Fibroblast of lung (primary cell): Measurements from ENCODE around the gene RPTN. TPM values are rescaled to one million over a fixed set of nuclear protein-coding genes. Genes with fewer than 3 reads are reported as not detected.

ENCODE experiments used
- DNase-seq, 2 donors: peaks; one replicate each; pipeline versions ENCODE4 v3.0.0 to v3.0.0-alpha.2; 2010; ENCODE audit warnings: low read depth in 2 of 2
- H2AFZ ChIP-seq: 2 replicates; pipeline ENCODE4 v1.5.1; 2012; ENCODE audit warnings: low read length, control low read depth, inconsistent platforms
- H3K27ac ChIP-seq: 2 replicates; pipeline ENCODE4 v1.5.1; 2011; ENCODE audit warnings: low read length, control low read depth; ENCODE audit not compliant: insufficient read depth
- H3K27me3 ChIP-seq: 2 replicates; pipeline ENCODE4 v1.5.1; 2011; ENCODE audit warnings: mild to moderate bottlenecking, low read length; ENCODE audit not compliant: control insufficient read depth, insufficient read depth
- H3K36me3 ChIP-seq: 2 replicates; pipeline ENCODE4 v1.5.1; 2011; ENCODE audit warnings: low read length; ENCODE audit not compliant: control insufficient read depth, insufficient read depth
- H3K4me1 ChIP-seq: 2 replicates; pipeline ENCODE4 v1.5.1; 2011; ENCODE audit warnings: low read length; ENCODE audit not compliant: control insufficient read depth, insufficient read depth; ENCODE audit errors: extremely low read depth
- H3K4me2 ChIP-seq: 2 replicates; pipeline ENCODE4 v1.5.1; 2011; ENCODE audit warnings: low read length, control low read depth; ENCODE audit not compliant: insufficient read depth; ENCODE audit errors: extremely low read depth
- H3K4me3 ChIP-seq, 4 experiments: fragments of 200-600 bp in 1 of 4; sonication (generic) in 1 of 4; replicated peaks in 1 of 4; 2 replicates each; pipeline ENCODE4 v1.5.1; 2011 to 2016; ENCODE audit warnings: low read length in 4 of 4, low read depth in 3 of 4, mild to moderate bottlenecking in 3 of 4, control low read depth in 2 of 4, inconsistent platforms in 1 of 4, mixed read lengths in 1 of 4; ENCODE audit not compliant: insufficient read depth in 1 of 4; ENCODE audit errors: control extremely low read depth in 1 of 4
- H3K79me2 ChIP-seq: 2 replicates; pipeline ENCODE4 v1.5.1; 2012; ENCODE audit warnings: mild to moderate bottlenecking, low read length, inconsistent platforms; ENCODE audit not compliant: control insufficient read depth, insufficient read depth
- H3K9ac ChIP-seq: 2 replicates; pipeline ENCODE4 v1.5.1; 2011; ENCODE audit warnings: mild to moderate bottlenecking, low read length, control low read depth; ENCODE audit not compliant: insufficient read depth
- H3K9me3 ChIP-seq: 2 replicates; pipeline ENCODE4 v1.5.1; 2012; ENCODE audit warnings: low read depth, low read length; ENCODE audit not compliant: control insufficient read depth, insufficient read depth
- H4K20me1 ChIP-seq: 2 replicates; pipeline ENCODE4 v1.5.1; 2011; ENCODE audit warnings: low read length; ENCODE audit not compliant: control insufficient read depth, insufficient read depth; ENCODE audit errors: extremely low read depth
- EZH2 ChIP-seq: IDR thresholded peaks from 2 replicates; pipeline ENCODE4 v1.5.1; 2012; ENCODE audit warnings: low read length, control low read depth, mild to moderate bottlenecking; ENCODE audit errors: missing control alignments
- polyA plus RNA-seq, 2 donors: library from polyadenylated mRNA; depleted of rRNA in 1 of 2; stranded (reverse) in 1 of 2; unstranded in 1 of 2; fragments of >200 nt; gene quantifications; 2 replicates each; pipeline ENCODE4 v1.2.1, GENCODE V29; 2011 to 2012; ENCODE audit warnings: missing spikeins in 1 of 2
- total RNA-seq: library from RNA; depleted of rRNA; stranded (reverse); fragments of >200 nt; gene quantifications from 2 replicates; pipeline ENCODE4 v1.2.1, GENCODE V29; 2014
- TF ChIP-seq, protein P1 (sequence below), 2 donors: IDR thresholded peaks in 1 of 2; conservative IDR thresholded peaks in 1 of 2; 1 replicate in 1 of 2; 2 replicates in 1 of 2; pipeline ENCODE4 v1.5.1; 2011 to 2012; ENCODE audit warnings: low read length in 2 of 2, control low read depth in 1 of 2, inconsistent platforms in 1 of 2, low read depth in 1 of 2, mild to moderate bottlenecking in 1 of 2

The RPTN gene
- total and polyA plus RNA-seq, 2 donors (not counting 1 experiment from before 2014, with no cell fraction given) = not detected

DNA sequence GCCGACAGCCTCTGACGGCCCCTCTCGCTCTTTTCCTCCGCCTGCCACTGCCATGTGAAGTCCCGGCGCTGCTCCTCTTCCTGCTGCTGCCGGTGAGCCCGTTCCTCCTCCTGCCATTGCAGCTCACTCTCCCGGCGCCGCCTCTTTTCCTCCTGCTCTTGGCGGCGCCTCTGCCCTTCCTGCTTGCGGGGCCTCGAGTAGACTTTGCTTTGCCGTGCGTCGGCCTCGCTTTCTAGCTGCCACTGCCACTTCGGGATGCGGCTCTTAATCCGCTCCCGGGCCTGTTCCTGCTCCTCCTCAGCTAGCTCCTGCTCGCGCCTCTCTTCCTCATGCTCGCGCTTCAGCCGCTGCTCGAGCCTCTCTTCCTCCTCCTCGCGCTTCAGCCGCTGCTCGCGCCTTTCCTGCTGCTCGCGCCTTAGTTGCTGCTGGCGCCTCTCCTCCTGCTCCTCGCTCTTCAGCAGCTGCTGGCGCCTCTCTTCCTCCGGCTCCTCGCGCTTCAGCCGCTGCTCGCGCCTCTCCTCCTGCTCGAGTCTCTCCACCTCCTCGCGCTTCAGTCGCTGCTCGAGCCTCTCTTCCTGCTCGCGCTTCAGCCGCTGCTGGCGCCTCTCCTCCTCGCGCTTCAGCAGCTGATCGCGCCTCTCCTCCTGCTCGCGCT is 48.0 kb downstream of the RPTN start:
- Histone ChIP-seq H3K4me1 (peaks cover 8% of the 10 kb centered on the region), H3K27me3 (peaks cover 76% of the 10 kb centered on the region), H3K9me3 (no peaks in the 10 kb centered on the region), H3K36me3 (no peaks in the 10 kb centered on the region), H3K79me2 (no peaks in the 10 kb centered on the region), H3K4me3 (peak overlapping the region; percentile 27 to 53 (median 46)), H3K27ac (no peak overlapping the region), H3K4me2 (peak overlapping the region; percentile 88), H3K9ac (no peak overlapping the region), H4K20me1 (no peaks in the 10 kb centered on the region), H2AFZ (peak overlapping the region; percentile 77)
- DNase-seq = peak; percentile 37 to 65
- TF ChIP-seq, protein P1, sequence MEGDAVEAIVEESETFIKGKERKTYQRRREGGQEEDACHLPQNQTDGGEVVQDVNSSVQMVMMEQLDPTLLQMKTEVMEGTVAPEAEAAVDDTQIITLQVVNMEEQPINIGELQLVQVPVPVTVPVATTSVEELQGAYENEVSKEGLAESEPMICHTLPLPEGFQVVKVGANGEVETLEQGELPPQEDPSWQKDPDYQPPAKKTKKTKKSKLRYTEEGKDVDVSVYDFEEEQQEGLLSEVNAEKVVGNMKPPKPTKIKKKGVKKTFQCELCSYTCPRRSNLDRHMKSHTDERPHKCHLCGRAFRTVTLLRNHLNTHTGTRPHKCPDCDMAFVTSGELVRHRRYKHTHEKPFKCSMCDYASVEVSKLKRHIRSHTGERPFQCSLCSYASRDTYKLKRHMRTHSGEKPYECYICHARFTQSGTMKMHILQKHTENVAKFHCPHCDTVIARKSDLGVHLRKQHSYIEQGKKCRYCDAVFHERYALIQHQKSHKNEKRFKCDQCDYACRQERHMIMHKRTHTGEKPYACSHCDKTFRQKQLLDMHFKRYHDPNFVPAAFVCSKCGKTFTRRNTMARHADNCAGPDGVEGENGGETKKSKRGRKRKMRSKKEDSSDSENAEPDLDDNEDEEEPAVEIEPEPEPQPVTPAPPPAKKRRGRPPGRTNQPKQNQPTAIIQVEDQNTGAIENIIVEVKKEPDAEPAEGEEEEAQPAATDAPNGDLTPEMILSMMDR (conservative IDR thresholded peaks at IDR 0.05 in 1 of 2, IDR thresholded peaks at IDR 0.05 in 1 of 2; ENCODE audit: low read depth in 1 of 2, low read length in 2 of 2) = no peak
- TF ChIP-seq EZH2 = peak; percentile 74

DNA sequence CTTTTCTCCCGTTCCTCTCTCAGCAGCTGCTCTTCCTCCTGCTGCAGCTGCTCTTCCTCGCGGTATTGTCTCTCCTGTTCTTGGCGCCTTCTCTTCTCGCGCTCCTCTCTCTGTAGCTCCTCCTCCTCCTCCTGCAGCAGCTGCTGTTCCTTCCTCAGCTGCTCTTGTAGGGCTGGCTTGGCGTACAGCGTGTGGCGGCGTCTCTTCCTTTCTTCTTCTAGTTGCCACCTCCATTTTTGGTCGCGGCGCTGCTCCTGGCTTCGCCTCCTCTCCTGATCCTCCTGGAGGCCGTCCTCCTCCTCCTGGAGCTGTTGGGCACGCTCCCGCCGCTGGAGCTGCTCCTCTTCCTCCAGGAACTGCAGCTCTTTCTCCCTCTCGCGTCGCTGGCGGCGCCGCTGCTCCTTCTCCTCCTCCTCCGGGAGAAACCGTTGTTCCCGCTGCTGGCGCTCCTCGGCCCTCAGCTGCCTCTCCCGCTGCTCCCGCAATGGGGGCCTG is 48.6 kb downstream of the RPTN start:
- DNase-seq = peak; percentile 42 to 63
- peak overlapping the region; percentile 88 for H3K4me2 ChIP-seq
- no peak overlapping the region for H3K9ac ChIP-seq
- H3K36me3 ChIP-seq = no peaks in the 10 kb centered on the region
- peaks cover 75% of the 10 kb centered on the region for H3K27me3 ChIP-seq
- H3K9me3 ChIP-seq = no peaks in the 10 kb centered on the region
- no peaks in the 10 kb centered on the region for H3K79me2 ChIP-seq
- H2AFZ ChIP-seq = peak overlapping the region; percentile 77
- TF ChIP-seq EZH2 = no peak
- TF ChIP-seq, protein P1 (conservative IDR thresholded peaks at IDR 0.05 in 1 of 2, IDR thresholded peaks at IDR 0.05 in 1 of 2; ENCODE audit: low read depth in 1 of 2, low read length in 2 of 2) = no peak
- no peaks in the 10 kb centered on the region for H4K20me1 ChIP-seq
- no peak overlapping the region for H3K27ac ChIP-seq
- peak overlapping the region; percentile 27 to 53 (median 46) for H3K4me3 ChIP-seq
- H3K4me1 ChIP-seq = peaks cover 8% of the 10 kb centered on the region

DNA sequence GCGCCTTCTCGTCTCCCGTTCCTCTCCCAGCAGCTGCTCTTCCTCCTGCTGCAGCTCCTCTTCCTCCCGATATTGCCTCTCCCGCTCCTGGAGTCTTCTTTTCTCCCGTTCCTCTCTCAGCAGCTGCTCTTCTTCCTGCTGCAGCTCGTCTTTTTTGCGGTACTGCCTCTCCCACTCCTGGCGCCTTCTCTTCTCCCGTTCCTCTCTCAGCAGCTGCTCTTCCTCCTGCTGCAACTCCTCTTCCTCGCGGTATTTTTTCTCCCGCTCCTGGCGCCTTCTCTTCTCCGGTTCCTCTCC is 49.1 kb downstream of the RPTN start:
- Histone ChIP-seq H3K27me3 (peaks cover 74% of the 10 kb centered on the region), H4K20me1 (no peaks in the 10 kb centered on the region), H2AFZ (peak overlapping the region; percentile 45), H3K4me3 (peak overlapping the region; percentile 27 to 53 (median 46)), H3K9ac (no peak overlapping the region), H3K9me3 (no peaks in the 10 kb centered on the region), H3K79me2 (no peaks in the 10 kb centered on the region), H3K27ac (no peak overlapping the region), H3K4me1 (peaks cover 8% of the 10 kb centered on the region), H3K36me3 (no peaks in the 10 kb centered on the region), H3K4me2 (peak overlapping the region; percentile 88)
- peak in 1 of 2 donors; percentile 7 for DNase-seq
- TF ChIP-seq, protein P1 (conservative IDR thresholded peaks at IDR 0.05 in 1 of 2, IDR thresholded peaks at IDR 0.05 in 1 of 2; ENCODE audit: low read depth in 1 of 2, low read length in 2 of 2) = no peak
- TF ChIP-seq EZH2 = peak; percentile 76
